ENCODE results near the gene RHOBTB3.

RHOBTB3 gene

GRCh38 chr5:95738834-95739233 is 7.7 kb downstream of the RHOBTB3 start:
- TF ChIP-seq CTCF (IDR thresholded peaks at IDR 0.05; ENCODE audit: low read depth, low read length) = no peak
- no peak for DNase-seq (ENCODE audit: extremely low read depth, low read depth)

GRCh38 chr5:95739857-95740256 is 8.7 kb downstream of the RHOBTB3 start:
- TF ChIP-seq CTCF (IDR thresholded peaks at IDR 0.05; ENCODE audit: low read depth, low read length) = no peak
- no peak for DNase-seq (ENCODE audit: extremely low read depth, low read depth)

GRCh38 chr5:95741458-95741857 is 10.3 kb downstream of the RHOBTB3 start:
- TF ChIP-seq CTCF (IDR thresholded peaks at IDR 0.05; ENCODE audit: low read depth, low read length) = no peak
- DNase-seq (ENCODE audit: extremely low read depth, low read depth) = no peak

GRCh38 chr5:95743232-95743631 is 12.1 kb downstream of the RHOBTB3 start:
- TF ChIP-seq CTCF (IDR thresholded peaks at IDR 0.05; ENCODE audit: low read depth, low read length) = no peak

GRCh38 chr5:95743877-95744276 is 12.7 kb downstream of the RHOBTB3 start:
- DNase-seq (ENCODE audit: extremely low read depth, low read depth) = no peak
- TF ChIP-seq CTCF (IDR thresholded peaks at IDR 0.05; ENCODE audit: low read depth, low read length) = no peak

More at GRCh38 chr5:95743232-95743631, 12.1 kb downstream of the RHOBTB3 start:
- DNase-seq (ENCODE audit: extremely low read depth, low read depth) = no peak

- no peak for DNase-seq (ENCODE audit: extremely low read depth, low read depth)
- TF ChIP-seq CTCF (IDR thresholded peaks at IDR 0.05; ENCODE audit: low read depth, low read length) = no peak
These were observed 15.1 kb downstream of the RHOBTB3 start for GRCh38 chr5:95746194-95746593.

GRCh38 chr5:95746722-95747679 is 15.9 kb downstream of the RHOBTB3 start:
- no peak for TF ChIP-seq CTCF (IDR thresholded peaks at IDR 0.05; ENCODE audit: low read depth, low read length)
- DNase-seq (ENCODE audit: extremely low read depth, low read depth) = no peak
